ENCODE results near the gene FAF1.

The FAF1 gene

DNA sequence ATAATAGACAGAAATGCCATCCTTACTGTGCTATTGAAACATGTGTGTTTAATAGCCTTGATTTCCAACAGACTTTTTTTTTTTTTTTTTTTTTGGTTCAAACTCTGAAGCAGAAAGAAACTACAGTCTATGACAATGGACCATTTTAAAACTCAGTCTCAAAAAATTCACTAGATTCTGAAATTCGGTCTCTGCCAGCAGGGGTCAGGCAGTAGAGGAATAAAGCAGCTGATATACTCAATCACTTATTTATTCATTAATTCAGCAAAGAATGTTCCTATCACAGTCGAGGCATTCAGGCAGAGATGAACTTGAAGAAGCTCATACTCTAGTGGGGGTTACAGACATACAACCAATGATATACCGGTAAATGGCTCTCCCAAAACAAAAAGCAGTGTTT, 275.9 kb downstream of the FAF1 start:
- TF ChIP-seq TAF1 (IDR thresholded peaks at IDR 0.05; ENCODE audit: low read depth) (no peak), FOXM1 (IDR thresholded peaks at IDR 0.05; ENCODE audit: borderline replicate concordance, low read depth) (no peak), EGR1 (IDR thresholded peaks at IDR 0.05) (no peak), CEBPB (IDR thresholded peaks at IDR 0.05) (no peak), NFIC (IDR thresholded peaks at IDR 0.05) (no peak), USF1 (IDR thresholded peaks at IDR 0.05) (no peak), EP300 (IDR thresholded peaks at IDR 0.05; ENCODE audit: borderline replicate concordance) (no peak), YY1 (IDR thresholded peaks at IDR 0.05; ENCODE audit: low read depth) (no peak), RAD21 (IDR thresholded peaks at IDR 0.05; ENCODE audit: low read depth) (no peak), TCF12 (IDR thresholded peaks at IDR 0.05; ENCODE audit: low read depth) (no peak), MAX (IDR thresholded peaks at IDR 0.05) (no peak), TEAD4 (IDR thresholded peaks at IDR 0.05) (no peak), CREB1 (IDR thresholded peaks at IDR 0.05; ENCODE audit: low read depth) (no peak), ZBTB7A (IDR thresholded peaks at IDR 0.05; ENCODE audit: low read depth) (no peak)
- TF ChIP-seq, protein P1, sequence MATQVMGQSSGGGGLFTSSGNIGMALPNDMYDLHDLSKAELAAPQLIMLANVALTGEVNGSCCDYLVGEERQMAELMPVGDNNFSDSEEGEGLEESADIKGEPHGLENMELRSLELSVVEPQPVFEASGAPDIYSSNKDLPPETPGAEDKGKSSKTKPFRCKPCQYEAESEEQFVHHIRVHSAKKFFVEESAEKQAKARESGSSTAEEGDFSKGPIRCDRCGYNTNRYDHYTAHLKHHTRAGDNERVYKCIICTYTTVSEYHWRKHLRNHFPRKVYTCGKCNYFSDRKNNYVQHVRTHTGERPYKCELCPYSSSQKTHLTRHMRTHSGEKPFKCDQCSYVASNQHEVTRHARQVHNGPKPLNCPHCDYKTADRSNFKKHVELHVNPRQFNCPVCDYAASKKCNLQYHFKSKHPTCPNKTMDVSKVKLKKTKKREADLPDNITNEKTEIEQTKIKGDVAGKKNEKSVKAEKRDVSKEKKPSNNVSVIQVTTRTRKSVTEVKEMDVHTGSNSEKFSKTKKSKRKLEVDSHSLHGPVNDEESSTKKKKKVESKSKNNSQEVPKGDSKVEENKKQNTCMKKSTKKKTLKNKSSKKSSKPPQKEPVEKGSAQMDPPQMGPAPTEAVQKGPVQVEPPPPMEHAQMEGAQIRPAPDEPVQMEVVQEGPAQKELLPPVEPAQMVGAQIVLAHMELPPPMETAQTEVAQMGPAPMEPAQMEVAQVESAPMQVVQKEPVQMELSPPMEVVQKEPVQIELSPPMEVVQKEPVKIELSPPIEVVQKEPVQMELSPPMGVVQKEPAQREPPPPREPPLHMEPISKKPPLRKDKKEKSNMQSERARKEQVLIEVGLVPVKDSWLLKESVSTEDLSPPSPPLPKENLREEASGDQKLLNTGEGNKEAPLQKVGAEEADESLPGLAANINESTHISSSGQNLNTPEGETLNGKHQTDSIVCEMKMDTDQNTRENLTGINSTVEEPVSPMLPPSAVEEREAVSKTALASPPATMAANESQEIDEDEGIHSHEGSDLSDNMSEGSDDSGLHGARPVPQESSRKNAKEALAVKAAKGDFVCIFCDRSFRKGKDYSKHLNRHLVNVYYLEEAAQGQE (IDR thresholded peaks at IDR 0.05; ENCODE audit: low read depth) = no peak

- TF ChIP-seq CREB1 (IDR thresholded peaks at IDR 0.05; ENCODE audit: low read depth) = no peak
- TF ChIP-seq USF1 (IDR thresholded peaks at IDR 0.05) = no peak
- no peak for TF ChIP-seq EP300 (IDR thresholded peaks at IDR 0.05; ENCODE audit: borderline replicate concordance)
- TF ChIP-seq ZBTB7A (IDR thresholded peaks at IDR 0.05; ENCODE audit: low read depth) = no peak
- TF ChIP-seq, protein P1 (IDR thresholded peaks at IDR 0.05; ENCODE audit: low read depth) = no peak
- no peak for TF ChIP-seq EGR1 (IDR thresholded peaks at IDR 0.05)
- no peak for TF ChIP-seq CEBPB (IDR thresholded peaks at IDR 0.05)
- TF ChIP-seq TEAD4 (IDR thresholded peaks at IDR 0.05) = no peak
- no peak for TF ChIP-seq TAF1 (IDR thresholded peaks at IDR 0.05; ENCODE audit: low read depth)
- no peak for TF ChIP-seq TCF12 (IDR thresholded peaks at IDR 0.05; ENCODE audit: low read depth)
- TF ChIP-seq YY1 (IDR thresholded peaks at IDR 0.05; ENCODE audit: low read depth) = no peak
- no peak for TF ChIP-seq RAD21 (IDR thresholded peaks at IDR 0.05; ENCODE audit: low read depth)
- no peak for TF ChIP-seq MAX (IDR thresholded peaks at IDR 0.05)
- TF ChIP-seq FOXM1 (IDR thresholded peaks at IDR 0.05; ENCODE audit: borderline replicate concordance, low read depth) = no peak
- TF ChIP-seq NFIC (IDR thresholded peaks at IDR 0.05) = no peak
These were observed 278.1 kb downstream of the FAF1 start for GRCh38 chr1:50681931-50682330.

DNA sequence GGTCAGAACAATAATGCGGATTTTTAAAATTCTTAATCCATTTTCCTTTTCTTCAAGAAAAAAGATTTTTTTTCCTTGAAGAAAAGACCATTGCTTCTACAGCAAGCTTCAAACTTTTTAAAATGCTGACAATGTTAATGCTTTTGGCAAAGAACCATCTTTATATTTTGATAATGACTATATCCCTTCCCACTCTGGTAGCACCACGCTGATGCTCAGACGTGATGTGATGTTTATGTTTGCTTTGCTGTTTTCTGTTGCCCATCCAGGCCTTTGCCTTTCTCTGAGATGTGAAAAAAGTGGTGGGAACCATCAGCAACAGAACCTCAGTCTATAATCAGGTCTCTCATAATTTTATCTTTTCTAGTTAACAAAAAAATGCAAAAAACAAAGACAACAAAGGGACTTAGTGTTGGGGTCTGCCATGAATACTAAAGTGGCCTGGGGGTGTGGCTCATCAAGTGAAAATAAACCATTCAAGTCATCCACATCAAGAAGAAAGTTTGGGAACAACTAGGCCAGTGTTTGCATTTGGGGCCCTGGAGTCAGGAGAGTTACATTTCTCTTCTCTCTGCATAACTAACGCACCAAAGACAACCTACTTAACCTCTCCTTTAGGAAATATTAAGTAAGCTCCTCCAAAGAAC, 292.2 kb downstream of the FAF1 start:
- TF ChIP-seq, protein P1 (IDR thresholded peaks at IDR 0.05; ENCODE audit: low read depth) = no peak
- TF ChIP-seq USF1 (IDR thresholded peaks at IDR 0.05) (no peak), TEAD4 (IDR thresholded peaks at IDR 0.05) (no peak), CEBPB (IDR thresholded peaks at IDR 0.05) (no peak), EP300 (IDR thresholded peaks at IDR 0.05; ENCODE audit: borderline replicate concordance) (no peak), FOXM1 (IDR thresholded peaks at IDR 0.05; ENCODE audit: borderline replicate concordance, low read depth) (no peak)

DNA sequence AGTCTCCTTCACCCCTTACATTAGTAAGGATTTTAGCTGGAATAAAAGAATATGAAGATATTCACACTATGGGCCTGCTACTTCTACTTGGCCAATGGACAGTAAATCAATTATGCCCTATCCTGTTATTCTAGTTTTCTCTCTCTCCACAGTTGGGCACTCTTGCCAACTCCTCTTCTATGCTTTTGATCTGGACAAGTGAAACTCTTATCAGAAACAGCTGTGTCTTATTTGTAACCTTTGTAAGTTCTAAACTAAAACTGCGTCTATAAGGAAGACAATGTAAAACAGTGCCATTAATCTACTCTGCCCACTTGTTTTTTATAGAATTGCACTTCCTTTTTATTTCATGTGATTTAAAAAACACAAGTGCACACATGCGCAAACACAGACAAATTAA, 292.8 kb downstream of the FAF1 start:
- TF ChIP-seq ZBTB7A (IDR thresholded peaks at IDR 0.05; ENCODE audit: low read depth) = no peak
- no peak for TF ChIP-seq TAF1 (IDR thresholded peaks at IDR 0.05; ENCODE audit: low read depth)
- TF ChIP-seq FOXM1 (IDR thresholded peaks at IDR 0.05; ENCODE audit: borderline replicate concordance, low read depth) = no peak
- no peak for TF ChIP-seq EP300 (IDR thresholded peaks at IDR 0.05; ENCODE audit: borderline replicate concordance)
- TF ChIP-seq CREB1 (IDR thresholded peaks at IDR 0.05; ENCODE audit: low read depth) = no peak
- no peak for TF ChIP-seq TCF12 (IDR thresholded peaks at IDR 0.05; ENCODE audit: low read depth)
- TF ChIP-seq NFIC (IDR thresholded peaks at IDR 0.05) = no peak
